Hematopoietic multipotent progenitor cell treated with erythropoietin and hydrocortisone succinate and interleukin-3 and kit ligand, for 6 days (in vitro differentiated cells): ENCODE results near the gene PIPOX.
"Not testable (repeated sequence)": the region's sequence is repeated elsewhere in the genome, so short reads cannot be mapped to it uniquely, and the experiment has no call there.

Experiments
- DNase-seq: peaks from one replicate; pipeline ENCODE4 v3.0.0-alpha.2; 2015

PIPOX gene

GRCh38 chr17:29078183-29079045 lies 35.5 kb downstream of the PIPOX start:
- no peak for DNase-seq

- DNase-seq: no peak
Observed at GRCh38 chr17:29079433-29079832, 36.5 kb downstream of the PIPOX start.

DNA sequence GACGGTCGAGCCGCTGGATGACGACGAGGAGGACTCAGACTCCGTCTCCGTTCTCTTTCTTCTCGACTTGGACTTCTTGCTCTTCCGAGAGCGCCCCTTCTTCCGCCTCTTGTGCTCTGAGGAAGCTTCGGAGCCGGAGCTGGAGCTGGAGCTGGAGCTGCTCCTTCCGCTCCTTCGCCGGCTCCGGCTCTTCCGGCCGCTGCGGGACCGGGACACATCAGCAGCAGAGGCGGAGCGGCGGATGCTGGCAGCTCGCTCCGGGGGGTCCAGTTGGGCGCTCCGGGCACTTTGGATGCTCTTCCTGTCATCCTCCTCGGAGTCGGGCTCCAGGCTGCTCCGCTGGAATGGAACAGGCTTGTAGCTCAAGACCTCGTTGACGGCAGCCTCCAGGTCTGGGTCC lies 36.9 kb downstream of the PIPOX start:
- no peak for DNase-seq

DNA sequence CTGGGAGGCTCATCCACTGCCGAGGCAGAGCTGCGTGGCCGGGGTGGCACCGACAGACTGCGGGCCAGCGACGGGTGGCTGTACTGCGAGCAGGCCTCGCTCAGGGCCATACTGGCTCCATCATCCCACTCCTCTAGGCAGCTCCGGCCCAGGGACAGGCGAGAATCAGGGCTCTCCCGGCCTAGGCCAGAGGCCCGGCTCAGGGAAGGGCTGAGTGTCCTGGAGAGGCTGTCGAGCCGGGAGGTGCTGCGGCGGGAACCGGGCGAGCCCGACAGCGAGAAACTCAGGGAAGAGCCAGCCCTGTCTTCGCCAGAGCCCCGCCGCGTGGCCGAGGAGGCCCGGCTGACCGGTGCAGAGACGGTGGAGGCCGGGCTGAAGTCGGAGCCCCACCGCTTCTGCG lies 37.4 kb downstream of the PIPOX start:
- DNase-seq: no peak

DNA sequence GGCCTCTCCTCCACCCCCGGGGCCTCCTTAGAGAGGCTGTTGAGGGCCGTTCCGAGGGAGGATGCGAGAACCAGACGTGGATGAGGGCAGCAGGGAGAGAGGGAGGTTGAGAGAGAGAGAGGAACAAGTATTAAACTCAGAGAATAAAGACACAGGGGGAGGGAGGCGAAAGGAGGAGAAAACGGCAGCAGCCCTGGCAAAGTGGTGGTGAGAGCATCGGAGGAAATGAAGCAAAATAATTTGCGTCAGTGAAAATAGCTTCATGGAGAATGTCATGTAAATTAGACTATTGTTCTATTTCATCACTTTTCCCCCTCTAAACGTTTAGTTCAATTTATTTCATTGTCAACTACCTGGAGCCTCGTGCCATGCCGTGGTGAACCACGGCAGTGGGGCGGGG lies 38.0 kb downstream of the PIPOX start:
- no peak for DNase-seq

GRCh38 chr17:29084541-29085146 lies 41.7 kb downstream of the PIPOX start:
- no peak for DNase-seq

GRCh38 chr17:29085223-29085622 lies 42.3 kb downstream of the PIPOX start:
- no peak for DNase-seq

- DNase-seq: no peak
Observed at GRCh38 chr17:29086628-29087332, 43.8 kb downstream of the PIPOX start.

GRCh38 chr17:29088782-29089181 lies 45.8 kb downstream of the PIPOX start:
- DNase-seq: not testable (repeated sequence)

DNA sequence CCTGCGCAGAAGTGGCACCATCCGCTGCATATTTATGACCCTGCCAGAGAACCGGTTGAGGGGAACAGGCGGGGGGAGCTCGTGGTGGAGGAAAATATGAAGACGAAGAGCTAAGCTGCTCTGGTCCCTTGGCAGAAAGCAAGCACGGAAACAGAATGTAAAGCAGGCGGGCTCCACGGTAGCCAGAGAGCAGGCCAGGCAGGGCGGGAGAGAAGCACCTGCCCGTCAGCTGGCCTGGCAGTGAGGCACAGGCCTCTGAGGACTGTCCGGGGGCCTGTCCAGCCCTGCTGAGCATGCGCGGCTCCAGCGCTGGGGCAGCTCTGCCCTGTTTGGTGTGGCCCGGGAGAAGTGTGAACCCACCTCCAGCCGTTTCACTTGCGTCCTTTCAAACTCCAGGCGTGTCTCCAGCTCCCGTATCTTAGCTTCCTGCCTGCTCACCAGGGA lies 46.7 kb downstream of the PIPOX start:
- no peak for DNase-seq

GRCh38 chr17:29090108-29090507 lies 47.2 kb downstream of the PIPOX start:
- DNase-seq: no peak

DNA sequence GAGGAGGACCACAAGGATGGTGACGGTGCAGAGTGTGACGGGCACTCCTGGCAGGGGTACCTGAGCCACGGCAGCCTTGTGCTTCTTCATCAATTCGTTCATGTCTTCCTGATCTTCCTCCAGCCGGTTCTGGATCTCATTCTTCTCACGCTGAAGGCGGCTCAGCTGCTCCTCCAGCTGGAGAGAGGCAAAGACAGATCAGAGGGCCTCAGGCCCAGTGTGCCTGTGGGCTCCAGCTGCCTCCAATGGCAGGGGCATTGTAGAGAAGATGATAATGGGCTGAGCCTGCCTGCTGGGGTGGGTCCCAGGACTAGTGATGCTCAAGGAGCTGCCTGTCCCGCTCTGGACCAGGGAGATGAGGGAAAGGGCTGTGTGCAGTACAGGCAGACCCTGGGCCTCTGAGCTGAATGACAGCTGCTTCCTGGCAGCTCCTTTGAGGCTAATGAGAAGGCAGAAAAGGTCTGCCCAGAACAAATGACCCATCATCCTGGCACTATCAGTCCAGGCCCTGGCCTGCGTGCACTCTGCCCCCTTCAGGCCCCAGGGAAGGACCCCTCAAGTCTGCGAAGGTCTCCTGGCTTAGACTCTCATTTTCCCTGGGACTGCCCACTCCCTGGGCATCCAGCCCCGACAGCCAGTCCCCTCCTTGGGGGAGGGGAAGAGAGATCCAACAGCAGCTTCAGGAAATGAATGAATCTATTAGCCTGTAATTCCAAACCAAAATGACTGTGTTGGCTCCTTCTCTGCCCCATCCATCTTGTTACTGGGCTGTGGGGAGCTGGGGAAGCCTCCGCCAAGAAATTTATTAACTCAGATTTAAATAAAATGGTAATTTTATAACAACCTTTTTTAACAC lies 48.0 kb downstream of the PIPOX start:
- DNase-seq: no peak

DNA sequence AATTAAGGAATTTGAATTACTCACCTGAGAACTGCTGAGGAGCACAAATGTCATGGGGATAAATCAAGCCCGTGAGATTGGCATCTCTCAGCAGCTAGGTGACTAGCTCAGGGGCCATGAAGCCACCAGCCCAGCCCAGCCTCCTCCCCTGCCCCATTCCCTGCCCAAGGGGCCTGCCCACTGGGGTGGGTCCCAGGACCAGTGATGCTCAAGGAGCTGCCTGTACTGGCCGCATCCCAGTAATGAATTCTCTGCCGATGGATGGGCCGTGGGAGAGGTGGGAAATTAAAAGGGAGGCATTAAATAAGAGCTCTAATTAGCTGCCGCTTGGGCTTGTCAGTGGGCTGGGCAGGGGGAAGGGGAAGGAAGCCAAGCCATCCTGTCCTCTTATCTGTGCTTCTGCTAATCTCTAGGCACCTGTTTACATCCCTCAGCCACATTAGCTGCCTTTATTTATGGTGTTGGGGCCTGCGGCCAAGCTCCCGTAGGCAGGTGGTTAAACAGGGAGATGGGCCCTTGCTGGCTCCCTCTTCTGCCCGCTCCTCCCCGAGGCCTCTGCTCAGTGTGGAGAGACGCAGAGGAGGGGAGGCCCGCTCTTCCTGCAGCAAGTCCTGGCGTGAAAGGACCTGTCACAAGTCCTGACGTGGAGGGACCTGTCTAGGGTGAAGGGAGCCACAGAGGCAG lies 48.8 kb downstream of the PIPOX start:
- DNase-seq: no peak

DNA sequence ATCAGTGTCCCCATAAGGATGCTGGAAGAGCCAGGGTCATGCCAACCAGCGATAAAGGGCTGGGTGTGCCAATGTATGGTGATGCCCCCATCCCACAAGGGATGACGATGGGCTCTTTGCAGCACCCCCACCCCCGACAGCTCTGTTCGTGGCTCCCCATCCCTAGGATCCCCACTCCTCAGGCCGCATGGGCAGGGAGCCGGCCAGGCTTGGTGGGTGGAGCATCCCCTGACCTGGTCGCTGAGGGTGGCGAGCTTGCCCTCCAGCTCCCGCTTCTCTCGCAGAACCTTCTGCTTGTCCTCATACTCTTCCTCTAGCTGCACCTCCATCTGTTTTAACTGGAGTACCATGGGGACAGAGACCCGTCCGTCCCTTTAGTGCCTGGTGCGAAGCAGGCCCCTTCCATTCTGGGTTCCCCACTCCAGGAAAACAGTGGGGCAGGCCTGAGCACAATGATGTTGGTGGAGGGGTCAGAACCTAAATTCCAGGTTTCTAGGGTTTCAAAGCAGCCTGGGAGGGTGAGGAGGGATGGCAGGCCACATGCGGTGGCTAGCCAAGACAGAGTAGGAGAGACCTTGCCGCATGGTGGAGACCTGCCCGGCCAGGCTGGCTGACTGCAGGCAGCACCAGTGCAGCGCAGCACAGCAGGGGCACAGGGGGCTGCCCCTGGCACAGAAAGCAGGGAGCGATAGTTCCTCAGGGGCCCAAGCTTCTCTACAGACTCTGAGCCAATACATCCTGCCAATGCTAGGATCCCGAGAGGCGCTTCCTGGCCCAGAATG lies 50.3 kb downstream of the PIPOX start:
- DNase-seq: no peak

GRCh38 chr17:29094101-29094708 lies 51.3 kb downstream of the PIPOX start:
- no peak for DNase-seq

GRCh38 chr17:29095439-29095838 lies 52.5 kb downstream of the PIPOX start:
- no peak for DNase-seq

DNA sequence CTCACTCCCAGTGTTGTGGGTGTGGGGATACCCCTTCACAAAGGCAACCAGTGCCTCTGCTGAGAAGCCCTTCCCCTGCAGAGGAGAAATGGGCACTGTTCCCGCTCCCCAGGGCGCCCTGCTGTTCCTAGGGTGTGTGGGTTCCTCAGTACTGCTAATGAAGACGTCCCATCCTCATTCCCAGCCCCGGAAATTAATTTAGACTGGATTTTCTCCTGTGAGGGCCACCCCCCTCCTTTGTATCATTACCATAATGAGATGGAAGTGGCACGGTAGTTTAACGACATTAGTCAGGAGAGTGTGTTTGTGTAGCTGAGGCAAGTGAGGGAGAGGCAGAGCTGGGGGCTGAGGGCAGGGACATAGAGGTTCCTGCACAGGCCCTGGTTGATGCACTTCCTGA lies 53.2 kb downstream of the PIPOX start:
- no peak for DNase-seq

GRCh38 chr17:29099527-29099926 lies 56.6 kb downstream of the PIPOX start:
- no peak for DNase-seq

GRCh38 chr17:29100296-29100695 lies 57.4 kb downstream of the PIPOX start:
- no peak for DNase-seq

DNA sequence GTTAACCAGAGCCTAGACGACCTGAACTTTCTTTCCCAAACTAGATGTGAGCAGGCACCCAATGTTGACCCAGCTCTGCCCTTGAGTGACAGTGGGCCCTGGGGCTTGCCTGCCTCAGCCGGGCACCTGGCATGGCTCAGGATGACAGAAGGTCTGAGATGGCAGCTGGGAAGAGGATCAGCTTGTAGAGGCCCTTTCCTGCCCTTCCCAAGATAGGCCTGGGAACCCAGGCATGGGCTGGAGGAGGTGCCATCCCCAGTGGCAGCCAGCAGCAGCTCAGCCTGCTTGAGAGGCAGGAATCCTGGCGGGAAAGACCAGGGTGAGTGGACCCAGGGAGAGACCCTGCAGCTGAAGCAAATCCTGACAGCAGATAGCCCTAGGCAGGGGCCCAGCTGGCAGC lies 59.1 kb downstream of the PIPOX start:
- DNase-seq: no peak

DNA sequence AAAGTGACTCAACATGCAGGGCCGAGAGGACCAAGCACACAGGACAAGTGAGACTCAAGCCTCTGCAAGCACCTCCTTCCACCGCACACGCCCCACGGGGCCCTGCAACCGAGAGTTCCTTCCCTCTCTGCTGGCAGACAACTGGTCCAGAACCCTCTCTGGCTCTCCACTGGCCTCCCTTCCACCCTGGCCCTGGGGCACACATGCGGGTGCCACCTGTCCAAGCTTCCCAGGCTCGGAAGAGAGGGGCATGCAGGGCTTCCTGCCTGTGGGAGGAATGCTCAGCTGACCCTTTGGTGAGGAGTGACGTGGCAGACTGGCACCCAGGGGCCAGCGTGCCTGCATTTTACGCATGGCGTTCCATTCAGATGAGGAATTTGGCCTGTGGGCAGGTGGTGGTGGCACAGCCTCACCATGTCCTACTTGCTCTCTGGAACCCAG lies 59.8 kb downstream of the PIPOX start:
- DNase-seq: no peak
